ENCODE measurements around the gene NAV2. TPM values are rescaled to one million over a fixed set of nuclear protein-coding genes. Genes with fewer than 3 reads are reported as not detected.

Gene NAV2
- total RNA-seq, 1 experiment from 2014 or later: 22.7 TPM

GRCh38 chr11:20160425-20161229, 448.0 kb downstream of the NAV2 start, which contains the start of gene DBX1:
Gene DBX1 (minus strand): TSS chr11:20160475. CDS start chr11:20160324, 151 bp downstream.
- ChIA-PET POLR2A (no interaction called here), CTCF (no interaction called here)
- no peaks in the 10 kb centered on the region for H3K4me1 ChIP-seq (ENCODE audit: control insufficient read depth, insufficient read depth, low read length)
- H3K9me3 ChIP-seq (ENCODE audit: control insufficient read depth, insufficient read depth, low read depth, low read length): no peaks in the 10 kb centered on the region
- TF ChIP-seq CTCF (IDR thresholded peaks at IDR 0.05) (no peak), SIN3A (IDR thresholded peaks at IDR 0.05; ENCODE audit: borderline replicate concordance, insufficient read depth, low read depth, low read length) (no peak), TCF7L2 (IDR thresholded peaks at IDR 0.05; ENCODE audit: low read depth, low read length) (no peak), POLR2AphosphoS5 (IDR thresholded peaks at IDR 0.05; ENCODE audit: low read depth, low read length) (no peak), REST (IDR thresholded peaks at IDR 0.05; ENCODE audit: insufficient read depth in 1 of 2, low read depth in 2 of 2, low read length in 1 of 2) (no peak)
- no peak within 1 kb of the TSS for H3K27ac ChIP-seq (ENCODE audit: low read length)
- H3K36me3 ChIP-seq (ENCODE audit: control insufficient read depth, insufficient read depth, low read length): no peaks in the 10 kb centered on the region
- intact Hi-C loops (cut with micrococcal nuclease; ENCODE audit: unreplicated experiment): no loop called here
- no TSS peak for BruUV-seq (replicated peaks)
- in situ Hi-C loops (cut with HindIII; ENCODE audit: low pct_unique_long_range_greater_than_20kb, low sequenced_read_pairs): no loop called here
- no peak within 1 kb of the TSS for H3K4me3 ChIP-seq (ENCODE audit: low read depth in 2 of 2, low read length in 2 of 2)
- peaks cover 33% of the 10 kb centered on the region for H3K27me3 ChIP-seq (ENCODE audit: control insufficient read depth, insufficient read depth, low read length)
- DNase-seq (ENCODE audit: low read depth, low spot score) (no peak), ATAC-seq (no peak)

- no peaks in the 10 kb centered on the region for H3K9me3 ChIP-seq (ENCODE audit: control insufficient read depth, insufficient read depth, low read depth, low read length)
- H3K4me1 ChIP-seq (ENCODE audit: control insufficient read depth, insufficient read depth, low read length): no peaks in the 10 kb centered on the region
- intact Hi-C loops (cut with micrococcal nuclease; ENCODE audit: unreplicated experiment): no loop called here
- no TSS peak for BruUV-seq (replicated peaks)
- H3K36me3 ChIP-seq (ENCODE audit: control insufficient read depth, insufficient read depth, low read length): no peaks in the 10 kb centered on the region
- POLR2A ChIA-PET: no interaction called here
- CTCF ChIA-PET: no interaction called here
- H3K27me3 ChIP-seq (ENCODE audit: control insufficient read depth, insufficient read depth, low read length): peaks cover 33% of the 10 kb centered on the region
- no peak for ATAC-seq
- DNase-seq (ENCODE audit: low read depth, low spot score): no peak
- TF ChIP-seq POLR2AphosphoS5 (IDR thresholded peaks at IDR 0.05; ENCODE audit: low read depth, low read length) (no peak), CTCF (IDR thresholded peaks at IDR 0.05) (no peak), REST (IDR thresholded peaks at IDR 0.05; ENCODE audit: insufficient read depth in 1 of 2, low read depth in 2 of 2, low read length in 1 of 2) (no peak), TCF7L2 (IDR thresholded peaks at IDR 0.05; ENCODE audit: low read depth, low read length) (no peak), SIN3A (IDR thresholded peaks at IDR 0.05; ENCODE audit: borderline replicate concordance, insufficient read depth, low read depth, low read length) (no peak)
- no peak overlapping the region for H3K4me3 ChIP-seq (ENCODE audit: low read depth in 2 of 2, low read length in 2 of 2)
- H3K27ac ChIP-seq (ENCODE audit: low read length): no peak overlapping the region
- in situ Hi-C loops (cut with HindIII; ENCODE audit: low pct_unique_long_range_greater_than_20kb, low sequenced_read_pairs): no loop called here
Observed at GRCh38 chr11:20161230-20161918, 448.7 kb downstream of the NAV2 start.
